ENCODE results near the gene SHROOM3. TPM values are rescaled to one million over a fixed set of nuclear protein-coding genes. Genes with fewer than 3 reads are reported as not detected.

The SHROOM3 gene
- total RNA-seq, 1 donor from 2014 or later = 8.0 TPM

GRCh38 chr4:76830964-76831703, 396.1 kb downstream of the SHROOM3 start:
- DNase-seq = peak; percentile 75

GRCh38 chr4:76831711-76832373, 396.8 kb downstream of the SHROOM3 start:
- no peak for DNase-seq

Small RNAs within 50 kb of the gene (small RNA-seq; reads per million reads assigned to genes)
- gene MIR4450 (ENCODE audit: low replicate concordance) (not detected), gene RF00278 (ENCODE audit: low replicate concordance) (not detected), gene RNU6-145P (ENCODE audit: low replicate concordance) (not detected)

Other genes with a start within 250 kb of the SHROOM3 start
- 129 TPM for gene SCARB2, start 221.4 kb upstream of the SHROOM3 start, total RNA-seq
- gene FAM47E, start 183.5 kb upstream of the SHROOM3 start, total RNA-seq = 2.1 TPM
- gene STBD1, start 128.5 kb upstream of the SHROOM3 start, total RNA-seq = 12.4 TPM
- 0.69 TPM for gene CCDC158, start 14.1 kb upstream of the SHROOM3 start, total RNA-seq